CD4-positive, CD25-positive, alpha-beta regulatory T cell (primary cell): ENCODE measurements around the gene ORAI3. TPM values are rescaled to one million over a fixed set of nuclear protein-coding genes. Genes with fewer than 3 reads are reported as not detected.

ENCODE experiments used
- ATAC-seq, 2 donors: fragments of 150-1000 bp; cut with Tn5 transposase; one replicate each; pipeline ENCODE4 v1.10.0; 2021; ENCODE audit warnings: low read depth in 2 of 2, moderate number of reproducible peaks in 2 of 2, moderate library complexity in 1 of 2
- DNase-seq, 3 donors: peaks; one replicate each; pipeline versions ENCODE4 v3.0.0 to v3.0.0-alpha.2; 2012 to 2022; ENCODE audit warnings: mixed read lengths in 1 of 3
- H3K27ac ChIP-seq: one replicate; pipeline ENCODE4 v1.7.0; 2013; ENCODE audit warnings: mild to moderate bottlenecking, low read length; ENCODE audit not compliant: insufficient read depth, poor library complexity, severe bottlenecking
- H3K27me3 ChIP-seq: one replicate; pipeline ENCODE4 v1.7.0; 2013; ENCODE audit warnings: low read length; ENCODE audit not compliant: control insufficient read depth, insufficient read depth
- H3K36me3 ChIP-seq: one replicate; pipeline ENCODE4 v1.7.0; 2013; ENCODE audit warnings: mild to moderate bottlenecking, low read length, moderate library complexity; ENCODE audit not compliant: control insufficient read depth, insufficient read depth
- H3K4me1 ChIP-seq: 2 replicates; pipeline ENCODE4 v1.7.0; 2013; ENCODE audit warnings: mild to moderate bottlenecking, low read length; ENCODE audit not compliant: insufficient read depth, control insufficient read depth, poor library complexity, severe bottlenecking
- H3K4me3 ChIP-seq: one replicate; pipeline ENCODE4 v1.7.0; 2013; ENCODE audit warnings: low read depth, mild to moderate bottlenecking, low read length, moderate library complexity
- H3K9me3 ChIP-seq, 2 experiments: 1 replicate in 1 of 2; 2 replicates in 1 of 2; pipeline ENCODE4 v1.7.0; 2013; ENCODE audit warnings: low read length in 2 of 2, mild to moderate bottlenecking in 1 of 2, moderate library complexity in 1 of 2; ENCODE audit not compliant: control insufficient read depth in 2 of 2
- H3K27ac Mint-ChIP-seq, 3 donors: one replicate each; pipeline ENCODE4 v1.8.0; 2020 to 2022; ENCODE audit warnings: mild to moderate bottlenecking in 3 of 3, mixed read lengths in 3 of 3, moderate library complexity in 2 of 3
- H3K27me3 Mint-ChIP-seq: one replicate; pipeline ENCODE4 v1.8.0; 2022; ENCODE audit warnings: mild to moderate bottlenecking, mixed read lengths
- H3K36me3 Mint-ChIP-seq: one replicate; pipeline ENCODE4 v1.8.0; 2020; ENCODE audit warnings: mixed read lengths
- H3K4me1 Mint-ChIP-seq, 4 donors: one replicate each; pipeline ENCODE4 v1.8.0; 2020 to 2022; ENCODE audit warnings: mixed read lengths in 4 of 4, mild to moderate bottlenecking in 1 of 4
- H3K4me3 Mint-ChIP-seq, 4 donors: one replicate each; pipeline ENCODE4 v1.8.0; 2020 to 2022; ENCODE audit warnings: mild to moderate bottlenecking in 4 of 4, mixed read lengths in 4 of 4, moderate library complexity in 3 of 4
- H3K9me3 Mint-ChIP-seq, 7 donors: one replicate each; pipeline ENCODE4 v1.8.0; 2020 to 2022; ENCODE audit warnings: mixed read lengths in 7 of 7, mild to moderate bottlenecking in 3 of 7, moderate library complexity in 2 of 7
- polyA plus RNA-seq, 4 donors: library from polyadenylated mRNA; unstranded; fragments of 300-500 nt; fragmentation: Illumina TruSeq; gene quantifications; one replicate each; pipeline ENCODE4 v1.2.3, GENCODE V29; 2021
- total RNA-seq: library from RNA; stranded (reverse); gene quantifications from one replicate; pipeline ENCODE4 v1.2.3, GENCODE V29; 2022

ORAI3 gene
- total and polyA plus RNA-seq, 5 donors from 2014 or later: 7.7 to 34.7 (median 31.4) TPM

DNA sequence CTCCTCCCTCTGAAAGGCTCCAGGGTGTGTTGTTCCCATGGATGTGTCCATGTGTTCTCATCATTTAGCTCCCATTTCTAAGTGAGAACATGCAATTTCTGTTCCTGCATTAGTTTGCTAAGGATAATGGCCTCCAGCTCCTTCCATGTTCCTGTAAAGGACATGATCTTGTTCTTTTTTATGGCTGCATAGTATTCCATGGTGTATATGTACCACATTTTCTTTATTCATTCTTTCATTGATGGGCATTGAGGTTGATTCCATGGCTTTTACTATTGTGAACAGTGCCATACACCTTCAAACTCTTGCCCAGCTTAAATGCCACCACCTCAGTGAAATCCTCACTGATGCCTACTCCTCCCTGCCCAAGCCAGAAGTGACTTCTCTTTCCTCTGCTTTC is 4.5 kb upstream of the ORAI3 start:
- H3K9me3 ChIP-seq: no peaks in the 10 kb centered on the region
- no peaks in the 10 kb centered on the region for H3K9me3 Mint-ChIP-seq
- H3K4me1 Mint-ChIP-seq: peaks cover 0 to 25% (median 0%) of the 10 kb centered on the region in 4 donors
- no peak for DNase-seq
- no peak overlapping the region for H3K27ac ChIP-seq
- H3K4me3 Mint-ChIP-seq: no peak overlapping the region
- no peaks in the 10 kb centered on the region for H3K27me3 Mint-ChIP-seq
- peaks cover 18% of the 10 kb centered on the region for H3K4me1 ChIP-seq
- H3K36me3 ChIP-seq: peaks cover 3% of the 10 kb centered on the region
- no peaks in the 10 kb centered on the region for H3K27me3 ChIP-seq
- H3K27ac Mint-ChIP-seq: peak overlapping the region in 1 of 3 donors; percentile 15
- peaks cover 8% of the 10 kb centered on the region for H3K36me3 Mint-ChIP-seq
- no peak overlapping the region for H3K4me3 ChIP-seq
- ATAC-seq: no peak

- peaks cover 3% of the 10 kb centered on the region for H3K36me3 ChIP-seq
- DNase-seq (no peak), ATAC-seq (no peak)
- no peaks in the 10 kb centered on the region for H3K9me3 ChIP-seq
- Mint-ChIP-seq H3K27me3 (no peaks in the 10 kb centered on the region), H3K4me3 (peak overlapping the region in 3 of 4 donors; percentile 47 to 86 (median 82)), H3K4me1 (peaks cover 0 to 32% (median 13%) of the 10 kb centered on the region in 4 donors), H3K9me3 (no peaks in the 10 kb centered on the region), H3K36me3 (peaks cover 8% of the 10 kb centered on the region), H3K27ac (peak overlapping the region in 1 of 3 donors; percentile 56)
- peaks cover 32% of the 10 kb centered on the region for H3K4me1 ChIP-seq
- no peaks in the 10 kb centered on the region for H3K27me3 ChIP-seq
- H3K4me3 ChIP-seq: no peak overlapping the region
- no peak overlapping the region for H3K27ac ChIP-seq
These were observed 2.0 kb upstream of the ORAI3 start for GRCh38 chr16:30946671-30947540.

DNA sequence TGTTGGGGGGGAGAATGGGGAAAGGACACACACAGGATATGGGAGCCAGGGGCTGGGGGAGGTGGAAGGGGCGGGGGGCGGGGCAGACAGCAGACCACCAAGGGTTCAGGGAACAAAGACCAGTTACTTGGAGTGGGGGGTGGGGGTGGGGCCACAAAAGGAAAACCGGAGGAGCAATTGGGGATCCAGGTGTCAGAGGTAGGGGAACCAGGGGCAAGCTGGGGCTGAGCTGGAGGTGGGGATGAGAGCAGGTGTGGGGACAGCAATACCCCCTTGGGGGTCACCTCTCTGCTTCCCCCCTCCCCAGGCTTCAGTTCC is 1.4 kb upstream of the ORAI3 start:
- no peak for ATAC-seq
- peaks cover 27% of the 10 kb centered on the region for H3K4me1 ChIP-seq
- Mint-ChIP-seq H3K27me3 (no peaks in the 10 kb centered on the region), H3K4me3 (no peak overlapping the region), H3K4me1 (peaks cover 0 to 27% (median 13%) of the 10 kb centered on the region in 4 donors), H3K36me3 (peaks cover 8% of the 10 kb centered on the region), H3K9me3 (no peaks in the 10 kb centered on the region), H3K27ac (no peak overlapping the region)
- H3K27ac ChIP-seq: no peak overlapping the region
- peaks cover 3% of the 10 kb centered on the region for H3K36me3 ChIP-seq
- H3K27me3 ChIP-seq: no peaks in the 10 kb centered on the region
- H3K9me3 ChIP-seq: no peaks in the 10 kb centered on the region
- no peak for DNase-seq
- H3K4me3 ChIP-seq: no peak overlapping the region

DNA sequence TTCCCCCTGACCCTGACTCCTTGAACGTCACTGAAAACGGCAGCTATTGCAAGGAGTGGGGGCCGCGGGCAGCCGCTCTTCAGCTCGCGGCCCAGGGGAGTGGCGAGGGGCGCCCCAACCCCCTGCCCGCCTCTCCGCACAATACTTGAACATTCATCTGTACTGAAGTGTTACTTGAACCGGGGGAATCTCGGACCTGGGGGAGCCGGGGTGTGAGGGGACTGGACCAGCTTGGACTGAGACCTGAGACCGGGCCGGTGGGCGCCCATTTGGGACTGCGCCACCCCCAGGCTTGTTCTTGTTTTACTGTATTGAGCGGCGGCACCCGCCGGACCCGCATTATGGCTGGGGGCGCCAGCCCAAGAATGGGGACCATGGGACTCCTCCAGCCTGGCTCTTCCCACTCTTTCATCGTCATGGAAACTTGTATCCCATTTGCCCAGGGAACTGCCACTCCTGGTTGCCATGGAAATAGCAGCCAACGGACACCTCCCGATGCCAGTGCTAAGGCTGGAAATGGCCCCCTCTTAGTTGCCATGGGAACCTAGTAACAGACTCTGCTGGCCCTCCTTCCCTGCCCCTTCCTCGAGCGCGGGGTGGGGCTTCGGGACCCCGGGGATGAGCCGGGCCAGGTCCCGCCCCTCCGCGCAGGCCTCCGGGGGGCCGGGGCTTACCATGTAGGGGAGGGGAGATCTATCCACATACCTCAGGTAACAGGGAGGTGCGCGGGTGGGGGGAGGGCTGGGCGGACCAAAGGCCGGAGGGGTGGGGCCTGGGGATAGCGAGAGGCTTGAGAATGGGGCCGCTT is 805 bp upstream of the ORAI3 start:
- H3K4me1 Mint-ChIP-seq: peaks cover 0 to 23% (median 13%) of the 10 kb centered on the region in 4 donors
- Histone ChIP-seq H3K9me3 (no peaks in the 10 kb centered on the region), H3K36me3 (peaks cover 3% of the 10 kb centered on the region), H3K27ac (peak overlapping the region; percentile 63), H3K27me3 (no peaks in the 10 kb centered on the region), H3K4me3 (no peak overlapping the region), H3K4me1 (peaks cover 27% of the 10 kb centered on the region)
- no peak for ATAC-seq
- H3K27ac Mint-ChIP-seq: peak overlapping the region in 1 of 3 donors; percentile 31
- peaks cover 8% of the 10 kb centered on the region for H3K36me3 Mint-ChIP-seq
- DNase-seq: no peak
- peak overlapping the region in 2 of 4 donors; percentile 16 to 93 for H3K4me3 Mint-ChIP-seq
- no peaks in the 10 kb centered on the region for H3K9me3 Mint-ChIP-seq
- H3K27me3 Mint-ChIP-seq: no peaks in the 10 kb centered on the region

DNA sequence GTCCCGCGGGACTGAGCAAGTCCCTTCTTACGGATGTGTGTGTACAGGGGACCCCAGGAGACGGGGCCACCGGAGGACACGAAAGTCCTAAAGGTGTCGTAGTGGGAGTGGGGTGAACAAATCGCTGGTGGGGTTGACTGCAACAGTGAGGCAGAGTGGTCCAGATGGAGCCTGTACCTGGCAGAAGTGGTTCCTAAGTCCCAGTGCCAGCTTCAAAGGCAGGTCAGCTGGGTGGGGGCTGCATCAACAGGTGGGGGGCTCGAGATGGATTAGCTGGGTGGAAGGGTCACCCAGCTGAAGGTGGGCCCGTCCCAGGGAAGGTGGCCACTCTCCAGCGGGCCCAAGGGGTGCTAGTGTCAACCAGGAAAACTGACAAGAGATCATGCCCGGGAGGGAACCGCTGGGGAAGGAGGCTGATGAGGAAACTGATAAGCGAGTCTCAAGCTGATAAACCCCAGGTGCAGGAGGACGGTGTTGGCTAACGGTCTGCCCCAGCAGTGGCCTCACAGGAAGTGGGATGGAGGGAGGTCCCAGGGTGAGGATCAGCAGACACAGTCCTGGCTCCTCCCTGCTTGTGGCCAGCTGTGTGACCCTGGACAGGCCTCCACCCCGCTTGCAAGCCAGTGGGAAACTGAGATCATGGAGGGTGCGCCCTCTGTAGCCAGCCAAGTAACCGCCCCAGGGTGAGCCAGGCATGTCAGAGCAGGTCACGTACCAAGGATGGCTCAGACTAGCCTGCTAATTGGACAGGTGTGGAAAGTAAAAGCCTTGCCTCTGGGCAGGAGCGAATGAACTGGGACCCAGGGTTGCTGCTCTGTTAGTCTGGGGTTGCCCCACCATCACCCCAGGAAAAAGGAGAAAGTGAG is 1.0 kb downstream of the ORAI3 start:
- Histone ChIP-seq H3K27ac (peak overlapping the region; percentile 63), H3K9me3 (no peaks in the 10 kb centered on the region), H3K4me3 (peak overlapping the region; percentile 76), H3K27me3 (no peaks in the 10 kb centered on the region), H3K36me3 (no peaks in the 10 kb centered on the region), H3K4me1 (peaks cover 27% of the 10 kb centered on the region)
- DNase-seq: peak in 1 of 3 donors; percentile 74
- Mint-ChIP-seq H3K27ac (peak overlapping the region; percentile 92 to 94 (median 92)), H3K4me1 (peaks cover 5 to 29% (median 18%) of the 10 kb centered on the region in 4 donors), H3K9me3 (no peaks in the 10 kb centered on the region), H3K36me3 (no peaks in the 10 kb centered on the region), H3K4me3 (peak overlapping the region; percentile 91 to 97 (median 94)), H3K27me3 (no peaks in the 10 kb centered on the region)
- ATAC-seq: peak; percentile 42 to 51

GRCh38 chr16:30950516-30951065 is 1.7 kb downstream of the ORAI3 start:
- peaks cover 5 to 29% (median 18%) of the 10 kb centered on the region in 4 donors for H3K4me1 Mint-ChIP-seq
- H3K36me3 ChIP-seq: no peaks in the 10 kb centered on the region
- H3K36me3 Mint-ChIP-seq: no peaks in the 10 kb centered on the region
- no peaks in the 10 kb centered on the region for H3K9me3 Mint-ChIP-seq
- DNase-seq: no peak
- peak overlapping the region; percentile 91 to 97 (median 94) for H3K4me3 Mint-ChIP-seq
- peak overlapping the region in 2 of 3 donors; percentile 92 for H3K27ac Mint-ChIP-seq
- peaks cover 27% of the 10 kb centered on the region for H3K4me1 ChIP-seq
- no peaks in the 10 kb centered on the region for H3K27me3 Mint-ChIP-seq
- ATAC-seq: peak in 1 of 2 donors; percentile 2
- H3K9me3 ChIP-seq: no peaks in the 10 kb centered on the region
- no peaks in the 10 kb centered on the region for H3K27me3 ChIP-seq
- H3K27ac ChIP-seq: peak overlapping the region; percentile 63
- peak overlapping the region; percentile 76 for H3K4me3 ChIP-seq

- Histone ChIP-seq H3K27me3 (no peaks in the 10 kb centered on the region), H3K27ac (no peak overlapping the region), H3K36me3 (no peaks in the 10 kb centered on the region), H3K4me1 (peaks cover 27% of the 10 kb centered on the region), H3K4me3 (no peak overlapping the region), H3K9me3 (no peaks in the 10 kb centered on the region)
- H3K4me3 Mint-ChIP-seq: peak overlapping the region; percentile 43 to 93 (median 60)
- DNase-seq (no peak), ATAC-seq (no peak)
- H3K27me3 Mint-ChIP-seq: no peaks in the 10 kb centered on the region
- peaks cover 5 to 29% (median 18%) of the 10 kb centered on the region in 4 donors for H3K4me1 Mint-ChIP-seq
- no peak overlapping the region for H3K27ac Mint-ChIP-seq
- H3K36me3 Mint-ChIP-seq: no peaks in the 10 kb centered on the region
- H3K9me3 Mint-ChIP-seq: no peaks in the 10 kb centered on the region
These were observed 2.3 kb downstream of the ORAI3 start for GRCh38 chr16:30951193-30951592.
